ENCODE results near the gene SLC22A4.

The SLC22A4 gene

DNA sequence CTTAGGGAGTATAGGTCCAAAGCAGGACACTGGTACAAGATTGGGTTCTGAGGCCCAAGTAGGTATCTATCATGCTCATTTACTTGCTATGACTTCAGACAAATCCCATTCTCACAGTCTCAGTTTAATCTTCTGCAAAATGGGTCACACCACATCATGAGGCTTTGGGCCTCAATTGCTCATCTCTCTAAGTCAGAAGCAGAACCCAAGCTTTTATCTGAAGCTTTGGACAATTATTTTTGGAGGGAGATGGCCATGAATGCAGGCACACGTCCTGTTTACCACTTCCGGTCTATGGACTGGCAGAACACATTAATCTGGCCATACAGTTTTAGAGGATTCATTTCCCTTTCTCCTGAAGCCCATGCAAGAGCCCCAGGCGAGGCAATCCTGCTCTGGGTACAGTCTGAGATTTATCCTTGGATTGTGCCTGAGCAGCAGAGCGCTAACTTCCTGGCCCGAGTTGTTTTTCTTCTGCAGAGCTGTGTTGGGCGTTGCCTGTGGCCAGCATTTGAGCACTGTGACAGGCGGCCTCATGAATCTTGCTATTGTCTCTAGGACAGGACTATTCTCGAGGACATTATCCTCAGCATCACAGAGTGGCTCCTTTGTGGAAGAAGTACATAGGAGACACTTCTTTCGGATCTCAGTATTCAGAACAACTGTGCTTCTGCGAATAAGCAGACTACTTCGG lies 16.1 kb downstream of the SLC22A4 start:
- Histone ChIP-seq H4K20me1 (ENCODE audit: insufficient read depth, low read length) (no peaks in the 10 kb centered on the region), H3K4me2 (ENCODE audit: low read depth, low read length) (no peak overlapping the region), H3K9me2 (replicated peaks; ENCODE audit: insufficient read depth, low read length) (no peaks in the 10 kb centered on the region), H3K27me3 (replicated peaks; ENCODE audit: insufficient read depth, low read length) (no peaks in the 10 kb centered on the region), H3K27ac (ENCODE audit: low read length) (no peak overlapping the region), H3K36me3 (replicated peaks; ENCODE audit: insufficient read depth, low read length) (no peaks in the 10 kb centered on the region), H3K9ac (ENCODE audit: low read length) (no peak overlapping the region), H3K4me1 (ENCODE audit: low read length) (no peaks in the 10 kb centered on the region), H3K79me2 (ENCODE audit: low read length) (no peaks in the 10 kb centered on the region), H3K4me3 (ENCODE audit: low read length) (no peak overlapping the region), H3F3A (ENCODE audit: insufficient read depth, low read length) (no peaks in the 10 kb centered on the region), H2AFZ (ENCODE audit: low read length) (no peak overlapping the region), H3K9me3 (replicated peaks; ENCODE audit: insufficient read depth, low read length) (no peaks in the 10 kb centered on the region)
- TF ChIP-seq EZH2 (optimal IDR thresholded peaks at IDR 0.05; ENCODE audit: low read depth, low read length): no peak
- TF ChIP-seq EZH2phosphoT487 (IDR thresholded peaks at IDR 0.05; ENCODE audit: low read length): no peak
- TF ChIP-seq, protein P1, sequence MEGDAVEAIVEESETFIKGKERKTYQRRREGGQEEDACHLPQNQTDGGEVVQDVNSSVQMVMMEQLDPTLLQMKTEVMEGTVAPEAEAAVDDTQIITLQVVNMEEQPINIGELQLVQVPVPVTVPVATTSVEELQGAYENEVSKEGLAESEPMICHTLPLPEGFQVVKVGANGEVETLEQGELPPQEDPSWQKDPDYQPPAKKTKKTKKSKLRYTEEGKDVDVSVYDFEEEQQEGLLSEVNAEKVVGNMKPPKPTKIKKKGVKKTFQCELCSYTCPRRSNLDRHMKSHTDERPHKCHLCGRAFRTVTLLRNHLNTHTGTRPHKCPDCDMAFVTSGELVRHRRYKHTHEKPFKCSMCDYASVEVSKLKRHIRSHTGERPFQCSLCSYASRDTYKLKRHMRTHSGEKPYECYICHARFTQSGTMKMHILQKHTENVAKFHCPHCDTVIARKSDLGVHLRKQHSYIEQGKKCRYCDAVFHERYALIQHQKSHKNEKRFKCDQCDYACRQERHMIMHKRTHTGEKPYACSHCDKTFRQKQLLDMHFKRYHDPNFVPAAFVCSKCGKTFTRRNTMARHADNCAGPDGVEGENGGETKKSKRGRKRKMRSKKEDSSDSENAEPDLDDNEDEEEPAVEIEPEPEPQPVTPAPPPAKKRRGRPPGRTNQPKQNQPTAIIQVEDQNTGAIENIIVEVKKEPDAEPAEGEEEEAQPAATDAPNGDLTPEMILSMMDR (IDR thresholded peaks at IDR 0.05; ENCODE audit: low read length): no peak
- no peak for DNase-seq

- Histone ChIP-seq H3K27me3 (replicated peaks; ENCODE audit: insufficient read depth, low read length) (no peaks in the 10 kb centered on the region), H3K4me3 (ENCODE audit: low read length) (no peak overlapping the region), H4K20me1 (ENCODE audit: insufficient read depth, low read length) (no peaks in the 10 kb centered on the region), H3K4me2 (ENCODE audit: low read depth, low read length) (no peak overlapping the region), H3K79me2 (ENCODE audit: low read length) (no peaks in the 10 kb centered on the region), H3K9ac (ENCODE audit: low read length) (no peak overlapping the region), H2AFZ (ENCODE audit: low read length) (no peak overlapping the region), H3F3A (ENCODE audit: insufficient read depth, low read length) (no peaks in the 10 kb centered on the region), H3K27ac (ENCODE audit: low read length) (no peak overlapping the region), H3K9me3 (replicated peaks; ENCODE audit: insufficient read depth, low read length) (no peaks in the 10 kb centered on the region), H3K4me1 (ENCODE audit: low read length) (no peaks in the 10 kb centered on the region), H3K36me3 (replicated peaks; ENCODE audit: insufficient read depth, low read length) (no peaks in the 10 kb centered on the region), H3K9me2 (replicated peaks; ENCODE audit: insufficient read depth, low read length) (no peaks in the 10 kb centered on the region)
- TF ChIP-seq EZH2phosphoT487 (IDR thresholded peaks at IDR 0.05; ENCODE audit: low read length) (no peak), EZH2 (optimal IDR thresholded peaks at IDR 0.05; ENCODE audit: low read depth, low read length) (no peak)
- TF ChIP-seq, protein P1 (IDR thresholded peaks at IDR 0.05; ENCODE audit: low read length): no peak
- no peak for DNase-seq
Measured at GRCh38 chr5:132313366-132313765, 19.2 kb downstream of the SLC22A4 start.

DNA sequence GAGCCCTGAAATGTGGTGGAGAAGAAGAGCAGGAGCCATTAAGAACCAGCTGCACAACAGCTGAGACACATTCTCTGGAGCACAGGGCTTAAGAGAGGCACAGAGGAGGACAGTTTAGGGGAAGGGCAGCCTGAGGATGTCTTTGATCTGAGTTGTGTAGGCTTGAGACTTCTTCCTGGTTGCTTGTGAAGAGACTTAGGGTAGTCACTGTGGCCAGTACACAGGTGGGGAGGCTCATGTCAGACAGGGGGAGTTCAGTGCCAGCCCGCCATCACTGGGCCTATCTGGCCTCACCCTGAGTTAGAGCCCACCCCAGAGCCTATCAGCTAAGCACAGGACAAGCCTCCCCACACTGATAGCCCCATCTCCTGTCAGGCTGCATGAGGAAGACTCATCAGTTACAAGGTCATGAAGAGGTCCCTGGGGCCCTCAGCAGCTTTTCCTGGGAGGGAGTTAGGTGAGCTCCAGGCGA lies 19.8 kb downstream of the SLC22A4 start:
- Histone ChIP-seq H2AFZ (ENCODE audit: low read length) (no peak overlapping the region), H3F3A (ENCODE audit: insufficient read depth, low read length) (no peaks in the 10 kb centered on the region), H3K9me2 (replicated peaks; ENCODE audit: insufficient read depth, low read length) (no peaks in the 10 kb centered on the region), H3K9me3 (replicated peaks; ENCODE audit: insufficient read depth, low read length) (no peaks in the 10 kb centered on the region), H3K4me3 (ENCODE audit: low read length) (no peak overlapping the region), H3K4me2 (ENCODE audit: low read depth, low read length) (no peak overlapping the region), H4K20me1 (ENCODE audit: insufficient read depth, low read length) (no peaks in the 10 kb centered on the region), H3K4me1 (ENCODE audit: low read length) (no peaks in the 10 kb centered on the region), H3K9ac (ENCODE audit: low read length) (no peak overlapping the region), H3K27me3 (replicated peaks; ENCODE audit: insufficient read depth, low read length) (no peaks in the 10 kb centered on the region), H3K79me2 (ENCODE audit: low read length) (no peaks in the 10 kb centered on the region), H3K36me3 (replicated peaks; ENCODE audit: insufficient read depth, low read length) (no peaks in the 10 kb centered on the region), H3K27ac (ENCODE audit: low read length) (no peak overlapping the region)
- DNase-seq: no peak
- no peak for TF ChIP-seq EZH2 (optimal IDR thresholded peaks at IDR 0.05; ENCODE audit: low read depth, low read length)
- TF ChIP-seq, protein P1 (IDR thresholded peaks at IDR 0.05; ENCODE audit: low read length): no peak
- no peak for TF ChIP-seq EZH2phosphoT487 (IDR thresholded peaks at IDR 0.05; ENCODE audit: low read length)

All from MM.1S (cell line).